Testis (tissue), 2 donors: ENCODE data around the gene PHTF1.

Experiments
- CTCF ChIP-seq, 3 experiments: fragments of 450-650 bp in 2 of 3; fragments of 200-600 bp in 1 of 3; sonication (generic) in 1 of 3; IDR thresholded peaks; one replicate each; pipeline ENCODE4 v1.5.1; 2016 to 2019; ENCODE audit warnings: antibody characterized with exemption in 3 of 3, mild to moderate bottlenecking in 2 of 3, moderate library complexity in 1 of 3
- POLR2A ChIP-seq: fragments of 450-650 bp; IDR thresholded peaks from one replicate; pipeline ENCODE4 v1.6.1; 2017; ENCODE audit warnings: antibody characterized with exemption, mild to moderate bottlenecking, moderate library complexity

- no peak for TF ChIP-seq CTCF (IDR thresholded peaks at IDR 0.05)
- TF ChIP-seq POLR2A = no peak
Measured at GRCh38 chr1:113675302-113675701, 84.0 kb downstream of the PHTF1 start.
